Osteoblast (primary cell): Measurements from ENCODE around the gene C9orf152. TPM values are rescaled to one million over a fixed set of nuclear protein-coding genes. Genes with fewer than 3 reads are reported as not detected.

ENCODE experiments used
- DNase-seq: peaks from one replicate; pipeline ENCODE4 v3.0.0; 2011; ENCODE audit warnings: low spot score, mixed read lengths; ENCODE audit not compliant: insufficient read length; ENCODE audit errors: missing footprints
- H2AFZ ChIP-seq: 2 replicates; pipeline ENCODE4 v1.6.0; 2011; ENCODE audit warnings: mild to moderate bottlenecking, low read length
- H3K27ac ChIP-seq: 2 replicates; pipeline ENCODE4 v1.5.1; 2011; ENCODE audit warnings: mild to moderate bottlenecking, low read depth, low read length, moderate library complexity
- H3K27me3 ChIP-seq: 2 replicates; pipeline ENCODE4 v1.6.0; 2012; ENCODE audit warnings: mild to moderate bottlenecking, control low read depth, inconsistent platforms, low read length, moderate library complexity; ENCODE audit not compliant: insufficient read depth
- H3K36me3 ChIP-seq: 2 replicates; pipeline ENCODE4 v1.5.1; 2011; ENCODE audit warnings: mild to moderate bottlenecking, low read length, control low read depth, moderate library complexity; ENCODE audit not compliant: insufficient read depth
- H3K4me1 ChIP-seq: 2 replicates; pipeline ENCODE4 v1.5.1; 2011; ENCODE audit warnings: mild to moderate bottlenecking, low read length, control low read depth, moderate library complexity; ENCODE audit not compliant: insufficient read depth
- H3K4me2 ChIP-seq: 2 replicates; pipeline ENCODE4 v1.6.0; 2011; ENCODE audit warnings: mild to moderate bottlenecking, low read length; ENCODE audit not compliant: insufficient read depth
- H3K4me3 ChIP-seq: fragments of 200-600 bp; sonication (generic); 3 replicates; pipeline ENCODE4 v1.5.1; 2012; ENCODE audit warnings: mild to moderate bottlenecking, low read length, inconsistent platforms; ENCODE audit not compliant: insufficient read depth
- H3K79me2 ChIP-seq: 2 replicates; pipeline ENCODE4 v1.6.0; 2012; ENCODE audit warnings: mild to moderate bottlenecking, low read length, control low read depth, inconsistent platforms; ENCODE audit not compliant: insufficient read depth
- H3K9me3 ChIP-seq: 2 replicates; pipeline ENCODE4 v1.5.1; 2011; ENCODE audit warnings: low read depth, low read length, control low read depth
- H4K20me1 ChIP-seq: 2 replicates; pipeline ENCODE4 v1.6.0; 2012; ENCODE audit warnings: mild to moderate bottlenecking, low read length, control low read depth; ENCODE audit not compliant: insufficient read depth
- total RNA-seq: library from RNA; depleted of rRNA; stranded (reverse); fragments of >200 nt; gene quantifications from 2 replicates; pipeline ENCODE4 v1.2.3, GENCODE V29; 2012
- TF ChIP-seq, protein P1 (sequence below): IDR thresholded peaks from 2 replicates; pipeline ENCODE4 v1.5.1; 2011; ENCODE audit warnings: mild to moderate bottlenecking, low read depth, low read length, moderate library complexity; ENCODE audit errors: extremely low read depth

The C9orf152 gene
- total RNA-seq, 1 donor = not detected

DNA sequence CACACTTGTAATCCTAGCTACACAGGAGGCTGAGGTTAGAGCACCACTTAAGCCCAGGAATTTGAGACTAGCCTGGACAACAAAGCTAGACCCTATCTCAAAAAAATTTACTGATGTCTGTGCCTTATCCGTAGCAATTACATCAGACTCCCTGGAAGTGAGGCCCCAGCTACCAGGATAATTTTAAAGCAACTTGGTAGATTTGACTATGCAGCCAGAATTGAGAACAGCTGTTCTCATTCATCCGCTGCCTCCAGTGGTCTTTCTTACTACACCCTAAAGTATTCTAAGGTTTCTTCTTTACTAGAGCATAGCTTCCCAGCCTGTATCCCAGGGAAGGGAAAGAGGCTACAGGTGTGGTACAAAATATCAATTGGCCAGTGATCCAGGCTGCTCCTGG lies 20.4 kb upstream of the C9orf152 start:
- Histone ChIP-seq H4K20me1 (no peaks in the 10 kb centered on the region), H3K27me3 (no peaks in the 10 kb centered on the region), H3K4me1 (no peaks in the 10 kb centered on the region), H3K9me3 (no peaks in the 10 kb centered on the region), H3K4me3 (no peak overlapping the region), H3K4me2 (no peak overlapping the region), H3K36me3 (no peaks in the 10 kb centered on the region), H3K79me2 (no peaks in the 10 kb centered on the region), H3K27ac (no peak overlapping the region), H2AFZ (no peak overlapping the region)
- TF ChIP-seq, protein P1, sequence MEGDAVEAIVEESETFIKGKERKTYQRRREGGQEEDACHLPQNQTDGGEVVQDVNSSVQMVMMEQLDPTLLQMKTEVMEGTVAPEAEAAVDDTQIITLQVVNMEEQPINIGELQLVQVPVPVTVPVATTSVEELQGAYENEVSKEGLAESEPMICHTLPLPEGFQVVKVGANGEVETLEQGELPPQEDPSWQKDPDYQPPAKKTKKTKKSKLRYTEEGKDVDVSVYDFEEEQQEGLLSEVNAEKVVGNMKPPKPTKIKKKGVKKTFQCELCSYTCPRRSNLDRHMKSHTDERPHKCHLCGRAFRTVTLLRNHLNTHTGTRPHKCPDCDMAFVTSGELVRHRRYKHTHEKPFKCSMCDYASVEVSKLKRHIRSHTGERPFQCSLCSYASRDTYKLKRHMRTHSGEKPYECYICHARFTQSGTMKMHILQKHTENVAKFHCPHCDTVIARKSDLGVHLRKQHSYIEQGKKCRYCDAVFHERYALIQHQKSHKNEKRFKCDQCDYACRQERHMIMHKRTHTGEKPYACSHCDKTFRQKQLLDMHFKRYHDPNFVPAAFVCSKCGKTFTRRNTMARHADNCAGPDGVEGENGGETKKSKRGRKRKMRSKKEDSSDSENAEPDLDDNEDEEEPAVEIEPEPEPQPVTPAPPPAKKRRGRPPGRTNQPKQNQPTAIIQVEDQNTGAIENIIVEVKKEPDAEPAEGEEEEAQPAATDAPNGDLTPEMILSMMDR = no peak
- DNase-seq = no peak

DNA sequence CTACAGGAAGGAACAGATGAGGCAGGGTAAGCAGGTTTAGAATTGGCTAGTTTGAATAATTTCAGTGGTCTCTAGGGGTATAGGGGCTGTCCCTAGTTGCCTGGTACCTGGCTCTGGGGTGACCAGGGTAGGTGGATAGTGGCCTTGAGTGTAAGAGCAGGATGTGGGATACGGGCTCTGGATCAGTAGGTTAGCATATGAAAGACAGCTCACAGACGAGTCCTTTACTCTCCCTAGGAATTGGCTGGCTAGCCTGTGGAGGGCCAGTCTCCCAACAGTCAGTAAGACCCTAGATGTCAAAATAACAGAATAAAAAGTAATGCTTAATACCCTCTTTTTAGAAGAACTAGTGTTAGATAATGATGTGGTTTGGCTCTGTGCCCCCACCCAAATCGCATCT lies 16.6 kb upstream of the C9orf152 start:
- DNase-seq = no peak
- Histone ChIP-seq H2AFZ (no peak overlapping the region), H3K4me2 (no peak overlapping the region), H3K27me3 (no peaks in the 10 kb centered on the region), H4K20me1 (no peaks in the 10 kb centered on the region), H3K27ac (no peak overlapping the region), H3K4me1 (no peaks in the 10 kb centered on the region), H3K9me3 (no peaks in the 10 kb centered on the region), H3K79me2 (no peaks in the 10 kb centered on the region), H3K36me3 (no peaks in the 10 kb centered on the region), H3K4me3 (no peak overlapping the region)
- TF ChIP-seq, protein P1 = no peak

DNA sequence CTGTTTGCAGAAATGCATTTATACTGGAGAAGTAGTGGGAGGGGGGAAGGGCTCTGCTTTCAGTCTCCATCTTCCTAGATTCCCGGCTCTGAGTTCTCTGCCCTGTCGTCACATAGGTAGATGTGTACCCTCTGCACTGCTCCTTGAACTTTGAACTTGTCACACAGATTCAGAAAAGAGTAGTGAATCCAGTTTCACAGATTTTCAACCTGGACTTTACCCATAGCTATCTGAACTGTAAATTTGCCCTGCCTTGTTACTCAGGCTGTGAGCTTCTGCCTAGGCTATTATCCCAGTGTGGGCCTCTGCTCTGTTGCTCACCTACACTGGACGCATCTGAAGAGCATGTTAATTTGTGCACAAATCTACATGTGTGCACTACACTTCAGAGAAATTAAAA lies 12.8 kb upstream of the C9orf152 start:
- Histone ChIP-seq H3K36me3 (no peaks in the 10 kb centered on the region), H3K9me3 (no peaks in the 10 kb centered on the region), H3K4me2 (no peak overlapping the region), H3K79me2 (no peaks in the 10 kb centered on the region), H3K27ac (no peak overlapping the region), H3K27me3 (no peaks in the 10 kb centered on the region), H3K4me1 (peaks cover 2% of the 10 kb centered on the region), H4K20me1 (no peaks in the 10 kb centered on the region), H2AFZ (no peak overlapping the region), H3K4me3 (no peak overlapping the region)
- TF ChIP-seq, protein P1 = no peak
- DNase-seq = no peak

- Histone ChIP-seq H3K9me3 (no peaks in the 10 kb centered on the region), H3K27me3 (no peaks in the 10 kb centered on the region), H2AFZ (peak overlapping the region; percentile 80), H3K79me2 (no peaks in the 10 kb centered on the region), H3K36me3 (no peaks in the 10 kb centered on the region), H4K20me1 (no peaks in the 10 kb centered on the region), H3K4me1 (peaks cover 6% of the 10 kb centered on the region), H3K27ac (no peak overlapping the region), H3K4me3 (peak overlapping the region; percentile 55), H3K4me2 (peak overlapping the region; percentile 75)
- DNase-seq = no peak
- TF ChIP-seq, protein P1 = peak; percentile 76
These were observed 9.7 kb upstream of the C9orf152 start for GRCh38 chr9:110217656-110218099.
